HCT116 (cell line): ENCODE results near the gene CFAP45. TPM values are rescaled to one million over a fixed set of nuclear protein-coding genes. Genes with fewer than 3 reads are reported as not detected.

ENCODE experiments used
- ATAC-seq: fragments of 200-7000 bp; cut with Tn5 transposase; 2 replicates; pipeline ENCODE4 v1.9.1; 2020; ENCODE audit warnings: mild to moderate bottlenecking, moderate library complexity
- BruUV-seq: library from RNA; stranded (reverse); fragments of 400-500 nt; replicated peaks from 2 replicates; lab custom pipeline; 2021; lab: Mats Ljungman, UMichigan
- CTCF ChIA-PET: fragments of 300-600 bp; sonication (Branson Sonifier 250); formaldehyde crosslinking; loops from one replicate; lab custom pipeline; 2021; ENCODE audit warnings: antibody characterized with exemption; lab: Charles Lee
- POLR2A ChIA-PET: fragments of 300-600, 350-600 bp; sonication (Branson Sonifier 250); formaldehyde crosslinking; loops from one replicate; lab custom pipeline; 2021; ENCODE audit warnings: antibody characterized with exemption; lab: Charles Lee
- RAD21 ChIA-PET, 2 experiments: fragments of 300-600 bp; sonication (Branson Sonifier 250); formaldehyde crosslinking; loops; one replicate each; lab custom pipeline; 2023; ENCODE audit warnings: low total read pairs in 2 of 2; ENCODE audit not compliant: uncharacterized antibody in 2 of 2, unreplicated experiment in 2 of 2, low non-redundant PET in 1 of 2; lab: Charles Lee
- DNase-seq: peaks from one replicate; pipeline ENCODE4 v3.0.0-alpha.2; 2010; ENCODE audit warnings: low read depth, low spot score
- H2AFZ ChIP-seq: fragments of 200-600 bp; shearing (Covaris generic), sonication (generic); 2 replicates; pipeline ENCODE4 v1.6.1; 2017; ENCODE audit warnings: low read depth, mixed run types, mixed read lengths, antibody characterized with exemption, low read length; ENCODE audit not compliant: poor library complexity, severe bottlenecking
- H3K27ac ChIP-seq: 2 replicates; pipeline ENCODE4 v1.5.1; 2012; ENCODE audit warnings: low read depth, low read length
- H3K27me3 ChIP-seq: fragments of 200-600 bp; sonication (generic); 2 replicates; pipeline ENCODE4 v1.6.1; 2016; ENCODE audit warnings: mixed run types, low read length, mixed read lengths; ENCODE audit not compliant: insufficient read depth
- H3K36me3 ChIP-seq, 2 experiments: fragments of 200-500 bp in 1 of 2; fragments of 200-600 bp in 1 of 2; sonication (Bioruptor generic) in 1 of 2; sonication (generic) in 1 of 2; 2 replicates each; pipeline versions ENCODE4 v1.5.1 to v1.6.1; 2014 to 2016; ENCODE audit warnings: low read length in 2 of 2, inconsistent platforms in 1 of 2, mixed read lengths in 1 of 2, mixed run types in 1 of 2; ENCODE audit not compliant: insufficient read depth in 2 of 2, control insufficient read depth in 1 of 2
- H3K4me1 ChIP-seq, 2 experiments: fragments of 200-600 bp in 1 of 2; sonication (generic) in 1 of 2; 2 replicates each; pipeline versions ENCODE4 v1.5.1 to v1.6.1; 2012 to 2017; ENCODE audit warnings: low read length in 2 of 2, inconsistent platforms in 1 of 2, mild to moderate bottlenecking in 1 of 2, mixed read lengths in 1 of 2, mixed run types in 1 of 2, moderate library complexity in 1 of 2; ENCODE audit not compliant: insufficient read depth in 2 of 2, control insufficient read depth in 1 of 2
- H3K4me2 ChIP-seq: fragments of 200-600 bp; sonication (generic); 2 replicates; pipeline ENCODE4 v1.6.1; 2017; ENCODE audit warnings: mixed run types, low read length, mixed read lengths
- H3K4me3 ChIP-seq, 2 experiments: fragments of 200-600 bp in 1 of 2; sonication (generic) in 1 of 2; replicated peaks in 1 of 2; 2 replicates each; pipeline ENCODE4 v1.5.1; 2011 to 2016; ENCODE audit warnings: low read length in 2 of 2, control low read depth in 1 of 2, low read depth in 1 of 2, mild to moderate bottlenecking in 1 of 2, mixed read lengths in 1 of 2, mixed run types in 1 of 2
- H3K79me2 ChIP-seq: fragments of 200-600 bp; sonication (generic); 2 replicates; pipeline ENCODE4 v1.6.1; 2017; ENCODE audit warnings: mild to moderate bottlenecking, mixed run types, low read length, moderate library complexity, mixed read lengths; ENCODE audit not compliant: insufficient read depth
- H3K9ac ChIP-seq: fragments of 200-600 bp; sonication (generic); 2 replicates; pipeline ENCODE4 v1.6.1; 2016; ENCODE audit warnings: low read length, mixed read lengths
- H3K9me2 ChIP-seq: fragments of 200-600 bp; sonication (generic), shearing (Covaris generic); 2 replicates; pipeline ENCODE4 v1.6.1; 2017; ENCODE audit warnings: mixed run types, mild to moderate bottlenecking, moderate library complexity; ENCODE audit not compliant: insufficient read depth
- H3K9me3 ChIP-seq, 2 experiments: fragments of 200-500 bp in 1 of 2; fragments of 200-600 bp in 1 of 2; sonication (Bioruptor generic) in 1 of 2; sonication (generic) in 1 of 2; 2 replicates each; pipeline ENCODE4 v1.6.1; 2014 to 2017; ENCODE audit warnings: low read length in 2 of 2, mixed read lengths in 2 of 2, inconsistent platforms in 1 of 2, low read depth in 1 of 2, mild to moderate bottlenecking in 1 of 2, mixed run types in 1 of 2, moderate library complexity in 1 of 2; ENCODE audit not compliant: control insufficient read depth in 1 of 2, insufficient read depth in 1 of 2
- H4K20me1 ChIP-seq: fragments of 200-600 bp; sonication (generic), shearing (Covaris generic); 2 replicates; pipeline ENCODE4 v1.6.1; 2017; ENCODE audit warnings: mixed run types, mild to moderate bottlenecking, moderate library complexity; ENCODE audit not compliant: insufficient read depth
- EGR1 ChIP-seq: IDR thresholded peaks from 2 replicates; pipeline ENCODE4 v1.6.1; 2012; ENCODE audit warnings: low read depth
- EZH2 ChIP-seq: fragments of 200-600 bp; sonication (generic); IDR thresholded peaks from 2 replicates; pipeline ENCODE4 v1.6.1; 2017; ENCODE audit warnings: antibody characterized with exemption, mixed run types
- EZH2phosphoT487 ChIP-seq: fragments of 200-600 bp; IDR thresholded peaks from 2 replicates; pipeline ENCODE4 v1.6.1; 2018; ENCODE audit warnings: antibody characterized with exemption, borderline replicate concordance
- FOSL1 ChIP-seq: IDR thresholded peaks from 2 replicates; pipeline ENCODE4 v1.6.1; 2012; ENCODE audit warnings: low read depth
- JUND ChIP-seq: IDR thresholded peaks from 2 replicates; pipeline ENCODE4 v1.6.1; 2012
- POLR2AphosphoS5 ChIP-seq: IDR thresholded peaks from 2 replicates; pipeline ENCODE4 v1.6.1; 2011; ENCODE audit warnings: mild to moderate bottlenecking, low read depth, low read length, moderate library complexity
- RAD21 ChIP-seq: IDR thresholded peaks from 2 replicates; pipeline ENCODE4 v1.6.1; 2012; ENCODE audit warnings: low read depth, mild to moderate bottlenecking
- SIN3A ChIP-seq: IDR thresholded peaks from 2 replicates; pipeline ENCODE4 v1.6.1; 2012; ENCODE audit warnings: low read depth
- SP1 ChIP-seq: IDR thresholded peaks from 2 replicates; pipeline ENCODE4 v1.6.1; 2012; ENCODE audit warnings: low read depth
- SRF ChIP-seq: IDR thresholded peaks from 2 replicates; pipeline ENCODE4 v1.6.1; 2012; ENCODE audit warnings: low read depth
- YY1 ChIP-seq: IDR thresholded peaks from 2 replicates; pipeline ENCODE4 v1.6.1; 2011; ENCODE audit warnings: low read length, low read depth, moderate library complexity, mild to moderate bottlenecking; ENCODE audit not compliant: insufficient replicate concordance; ENCODE audit errors: extremely low read depth
- ZFX ChIP-seq: fragments of 450-650 bp; IDR thresholded peaks from 2 replicates; pipeline ENCODE4 v1.6.1; 2017
- ZNF274 ChIP-seq: fragments of 200-500 bp; sonication (Bioruptor generic); IDR thresholded peaks from 2 replicates; pipeline ENCODE4 v1.6.1; 2014; ENCODE audit warnings: mild to moderate bottlenecking, low read depth, low read length, inconsistent platforms
- intact Hi-C: fragments of 100-400 bp; cut with micrococcal nuclease; formaldehyde crosslinking; loops from 2 replicates; pipeline ENCODE4 v1.10.0; 2022
- total RNA-seq: library from RNA; stranded (reverse); gene quantifications from one replicate; pipeline ENCODE4 v1.2.1, GENCODE V29; 2021; ENCODE audit not compliant: unreplicated experiment
- TF ChIP-seq, protein P1 (sequence below): IDR thresholded peaks from 2 replicates; pipeline ENCODE4 v1.6.1; 2012
- TF ChIP-seq, protein P2 (sequence below), 3 experiments: fragments of 200-600 bp in 1 of 3; sonication (generic) in 1 of 3; IDR thresholded peaks in 2 of 3; conservative IDR thresholded peaks in 1 of 3; 2 replicates each; pipeline ENCODE4 v1.5.1; 2012 to 2017; ENCODE audit warnings: low read depth in 2 of 3, low read length in 2 of 3, antibody characterized with exemption in 1 of 3, borderline replicate concordance in 1 of 3, control low read depth in 1 of 3, mild to moderate bottlenecking in 1 of 3, mixed read lengths in 1 of 3, mixed run types in 1 of 3, moderate library complexity in 1 of 3; ENCODE audit not compliant: insufficient read depth in 1 of 3
- TF ChIP-seq, protein P3 (sequence below): IDR thresholded peaks from 2 replicates; pipeline ENCODE4 v1.6.1; 2012

Gene CFAP45
- total RNA-seq, 1 experiment from 2014 or later = 0.59 TPM

DNA sequence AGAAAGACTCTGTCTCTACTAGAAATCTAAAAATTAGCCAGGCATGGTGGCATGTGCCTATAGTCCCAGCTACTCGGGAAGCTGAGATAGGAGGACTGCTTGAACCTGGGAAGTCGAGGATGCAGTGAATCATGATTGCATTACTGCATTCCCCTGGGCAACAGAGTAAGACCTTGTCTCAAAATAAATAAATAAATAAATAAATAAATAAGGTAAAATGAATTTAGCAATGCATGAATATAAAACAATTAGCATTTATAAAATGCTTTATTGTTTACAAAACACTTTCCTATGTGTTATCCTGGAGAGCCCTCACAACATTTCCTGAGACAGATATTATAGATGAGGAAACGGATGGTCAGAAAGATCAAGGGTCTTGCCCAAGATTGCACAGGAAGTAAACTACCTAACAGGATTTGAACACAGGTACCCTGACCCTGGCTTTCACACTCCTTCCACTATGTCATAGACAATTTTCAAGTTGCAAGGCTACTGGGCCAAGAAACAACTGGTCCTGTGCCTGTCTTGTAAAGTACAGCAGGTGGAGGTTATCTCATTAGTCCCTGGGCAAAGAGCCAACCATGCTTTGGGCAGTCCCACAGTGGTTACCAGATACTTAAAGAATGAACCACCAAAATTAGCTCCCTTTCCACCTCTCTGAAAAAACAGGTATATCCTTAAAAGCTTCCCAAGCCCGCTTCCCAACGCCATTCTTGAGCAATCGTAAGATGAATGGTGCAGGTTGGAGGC lies 22.1 kb downstream of the CFAP45 start:
- BruUV-seq = no TSS peak
- DNase-seq (no peak), ATAC-seq (no peak)
- H3K4me1 ChIP-seq = peaks cover 19 to 34% of the 10 kb centered on the region in 2 experiments
- no peak overlapping the region for H2AFZ ChIP-seq
- H3K4me2 ChIP-seq = no peak overlapping the region
- no peaks in the 10 kb centered on the region for H3K9me3 ChIP-seq
- RAD21 ChIA-PET = no interaction called here
- H3K9ac ChIP-seq = no peak overlapping the region
- no peak overlapping the region for H3K4me3 ChIP-seq
- H4K20me1 ChIP-seq = no peaks in the 10 kb centered on the region
- no peaks in the 10 kb centered on the region for H3K27me3 ChIP-seq
- no peaks in the 10 kb centered on the region for H3K36me3 ChIP-seq
- H3K27ac ChIP-seq = no peak overlapping the region
- H3K9me2 ChIP-seq = no peaks in the 10 kb centered on the region
- CTCF ChIA-PET = interaction anchor here (1.6 kb wide), 1 partner anchor 15 kb away, joined by 3 read pairs; no protein-coding TSS in a partner anchor
- POLR2A ChIA-PET = no interaction called here
- TF ChIP-seq EGR1 (no peak), YY1 (no peak), EZH2 (no peak), SIN3A (no peak), FOSL1 (no peak), SRF (no peak)
- TF ChIP-seq, all 23 proteins: peak for 0
- intact Hi-C loops = no loop called here
- H3K79me2 ChIP-seq = no peaks in the 10 kb centered on the region

DNA sequence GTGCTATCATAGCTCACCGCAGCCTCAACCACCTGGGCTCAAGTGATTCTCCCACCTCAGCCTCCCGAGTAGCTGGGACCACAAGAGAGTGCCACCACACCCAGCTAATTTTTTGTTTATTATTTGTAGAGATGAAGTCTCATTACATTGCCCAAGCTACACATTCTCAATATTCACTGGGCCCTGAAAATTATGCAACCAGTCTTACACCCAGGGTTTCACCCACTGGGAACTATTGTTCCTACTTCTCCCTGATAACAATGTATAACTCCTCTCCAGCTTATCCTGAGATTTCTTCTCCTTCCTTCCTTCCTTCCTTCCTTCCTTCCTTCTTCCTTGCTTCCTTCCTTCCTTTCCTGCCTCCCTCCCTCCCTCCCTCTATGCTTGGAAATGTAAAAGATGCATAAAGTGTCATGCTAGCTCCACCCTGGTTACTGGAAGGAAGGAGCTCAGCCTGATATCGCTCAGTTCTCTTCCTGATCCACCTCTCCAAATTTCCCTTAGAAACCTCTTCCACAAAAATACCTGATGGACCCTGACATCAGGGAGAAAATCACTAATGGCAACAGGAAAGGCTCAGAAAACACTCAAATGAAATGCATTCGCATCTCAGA lies 26.3 kb downstream of the CFAP45 start:
- POLR2A ChIA-PET = no interaction called here
- no peaks in the 10 kb centered on the region for H3K36me3 ChIP-seq
- no peaks in the 10 kb centered on the region for H3K9me3 ChIP-seq
- RAD21 ChIA-PET = no interaction called here
- no peak overlapping the region for H3K4me2 ChIP-seq
- H3K9ac ChIP-seq = no peak overlapping the region
- no peak overlapping the region for H3K27ac ChIP-seq
- ATAC-seq (no peak), DNase-seq (no peak)
- no peaks in the 10 kb centered on the region for H4K20me1 ChIP-seq
- no peaks in the 10 kb centered on the region for H3K79me2 ChIP-seq
- no TSS peak for BruUV-seq
- no peaks in the 10 kb centered on the region for H3K27me3 ChIP-seq
- peaks cover 14 to 29% of the 10 kb centered on the region in 2 experiments for H3K4me1 ChIP-seq
- CTCF ChIA-PET = interaction anchor here (1.6 to 1.9 kb wide), 2 partner anchors 76 to 134 kb away, joined by 5 to 10 read pairs; no protein-coding TSS in a partner anchor
- no peak overlapping the region for H2AFZ ChIP-seq
- no peak overlapping the region for H3K4me3 ChIP-seq
- intact Hi-C loops = no loop called here
- H3K9me2 ChIP-seq = no peaks in the 10 kb centered on the region
- no peak for TF ChIP-seq ZFX
- no peak for TF ChIP-seq EZH2
- TF ChIP-seq POLR2AphosphoS5 = no peak
- TF ChIP-seq, protein P1, sequence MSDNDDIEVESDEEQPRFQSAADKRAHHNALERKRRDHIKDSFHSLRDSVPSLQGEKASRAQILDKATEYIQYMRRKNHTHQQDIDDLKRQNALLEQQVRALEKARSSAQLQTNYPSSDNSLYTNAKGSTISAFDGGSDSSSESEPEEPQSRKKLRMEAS = no peak
- TF ChIP-seq EGR1 = no peak
- no peak for TF ChIP-seq JUND
- no peak for TF ChIP-seq FOSL1
- TF ChIP-seq, protein P2, sequence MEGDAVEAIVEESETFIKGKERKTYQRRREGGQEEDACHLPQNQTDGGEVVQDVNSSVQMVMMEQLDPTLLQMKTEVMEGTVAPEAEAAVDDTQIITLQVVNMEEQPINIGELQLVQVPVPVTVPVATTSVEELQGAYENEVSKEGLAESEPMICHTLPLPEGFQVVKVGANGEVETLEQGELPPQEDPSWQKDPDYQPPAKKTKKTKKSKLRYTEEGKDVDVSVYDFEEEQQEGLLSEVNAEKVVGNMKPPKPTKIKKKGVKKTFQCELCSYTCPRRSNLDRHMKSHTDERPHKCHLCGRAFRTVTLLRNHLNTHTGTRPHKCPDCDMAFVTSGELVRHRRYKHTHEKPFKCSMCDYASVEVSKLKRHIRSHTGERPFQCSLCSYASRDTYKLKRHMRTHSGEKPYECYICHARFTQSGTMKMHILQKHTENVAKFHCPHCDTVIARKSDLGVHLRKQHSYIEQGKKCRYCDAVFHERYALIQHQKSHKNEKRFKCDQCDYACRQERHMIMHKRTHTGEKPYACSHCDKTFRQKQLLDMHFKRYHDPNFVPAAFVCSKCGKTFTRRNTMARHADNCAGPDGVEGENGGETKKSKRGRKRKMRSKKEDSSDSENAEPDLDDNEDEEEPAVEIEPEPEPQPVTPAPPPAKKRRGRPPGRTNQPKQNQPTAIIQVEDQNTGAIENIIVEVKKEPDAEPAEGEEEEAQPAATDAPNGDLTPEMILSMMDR (IDR thresholded peaks at IDR 0.05 in 2 of 3, conservative IDR thresholded peaks at IDR 0.05 in 1 of 3; ENCODE audit: borderline replicate concordance in 1 of 3, insufficient read depth in 1 of 3, low read depth in 2 of 3, low read length in 2 of 3) = no peak
- no peak for TF ChIP-seq SP1
- no peak for TF ChIP-seq SRF
- TF ChIP-seq, protein P3, sequence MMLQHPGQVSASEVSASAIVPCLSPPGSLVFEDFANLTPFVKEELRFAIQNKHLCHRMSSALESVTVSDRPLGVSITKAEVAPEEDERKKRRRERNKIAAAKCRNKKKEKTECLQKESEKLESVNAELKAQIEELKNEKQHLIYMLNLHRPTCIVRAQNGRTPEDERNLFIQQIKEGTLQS = no peak
- TF ChIP-seq EZH2phosphoT487 = no peak
- no peak for TF ChIP-seq ZNF274
- TF ChIP-seq RAD21 = no peak
